NCI-H524 (cell line): Measurements from ENCODE around the gene PRDM1.

Experiments used
- DNase-seq, 2 experiments: peaks; one replicate each; lab custom pipeline; 2025; lab: John Stamatoyannopoulos, UW

The PRDM1 gene

DNA sequence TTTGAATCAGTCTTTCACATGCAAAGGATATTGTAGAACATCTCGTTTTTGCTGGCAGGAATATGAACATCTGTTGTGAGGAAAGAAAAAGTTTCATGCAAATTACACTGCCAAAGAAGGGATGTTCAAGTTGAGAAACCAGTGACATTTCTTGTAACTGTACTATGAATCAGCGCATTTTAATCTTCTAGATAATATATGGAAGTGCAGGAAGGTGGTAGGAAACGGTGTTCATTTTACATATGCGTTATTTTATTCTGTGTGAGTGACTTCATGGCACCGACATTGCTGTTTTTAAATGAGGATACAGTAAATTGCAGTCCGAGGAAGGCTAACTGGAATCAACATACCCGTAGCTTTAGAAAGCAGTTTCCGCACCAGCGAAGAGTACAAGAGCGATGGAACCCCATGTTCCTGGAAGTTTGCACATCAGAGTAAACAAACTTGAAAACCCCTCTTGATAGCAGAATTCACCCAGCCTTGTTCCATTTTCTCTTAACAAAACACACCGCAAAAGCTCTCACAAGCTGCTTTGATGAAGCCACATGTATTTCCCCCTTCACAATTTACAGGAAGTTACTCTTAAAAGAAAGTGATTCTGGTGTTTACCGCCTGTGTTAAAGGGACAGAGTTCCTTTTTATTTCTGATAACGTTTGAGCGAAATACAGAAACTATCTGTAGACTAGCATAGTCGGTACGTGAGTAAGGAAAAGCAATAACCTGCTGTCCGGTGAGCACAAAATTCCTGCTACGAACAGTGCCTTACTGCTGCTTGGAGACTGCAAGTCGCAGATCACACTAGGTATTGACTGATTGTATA is 11.5 kb downstream of the PRDM1 start:
- DNase-seq = no peak

GRCh38 chr6:106098383-106099234 is 12.5 kb downstream of the PRDM1 start:
- DNase-seq = no peak

- DNase-seq = no peak
Measured at GRCh38 chr6:106099235-106099537, 13.1 kb downstream of the PRDM1 start.

DNA sequence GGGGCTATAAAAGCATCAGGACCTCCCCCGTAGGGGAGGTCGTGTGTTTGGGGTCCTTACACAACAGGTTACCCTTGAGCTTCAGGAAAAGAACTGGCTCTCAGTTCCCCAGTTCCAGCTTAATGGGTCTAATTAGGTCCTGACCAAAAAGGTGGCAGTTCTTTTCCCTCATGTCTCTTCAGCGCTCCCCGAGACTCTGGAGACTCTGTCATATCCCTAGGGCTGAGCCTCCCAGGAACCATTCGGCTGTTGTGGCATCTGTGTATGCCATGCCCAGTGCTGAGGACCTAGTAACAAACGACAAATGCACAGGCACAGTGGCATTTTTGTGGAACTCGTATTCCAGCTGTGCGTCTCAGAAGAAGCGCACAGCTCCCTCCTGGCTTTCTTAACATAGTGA is 14.6 kb downstream of the PRDM1 start:
- DNase-seq = no peak

DNA sequence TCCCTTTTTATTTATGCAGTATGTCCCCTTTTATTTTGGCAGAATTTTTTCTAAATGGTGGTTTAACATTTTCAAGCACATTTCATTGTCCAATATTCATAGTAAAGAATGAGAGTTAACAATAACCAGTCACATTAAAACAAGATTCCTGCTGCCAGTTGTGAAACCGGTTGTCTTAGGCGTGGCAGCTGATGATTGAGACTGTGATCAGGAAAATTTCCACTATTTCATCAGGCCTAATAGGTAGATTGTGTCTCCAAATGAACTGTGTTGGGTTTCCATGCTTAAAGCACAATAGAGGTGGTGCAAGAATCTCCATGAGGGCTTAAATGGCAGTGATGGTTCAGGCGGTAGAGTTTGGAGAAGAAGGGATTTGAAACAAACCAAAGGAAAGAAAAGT is 15.3 kb downstream of the PRDM1 start:
- DNase-seq = no peak

DNA sequence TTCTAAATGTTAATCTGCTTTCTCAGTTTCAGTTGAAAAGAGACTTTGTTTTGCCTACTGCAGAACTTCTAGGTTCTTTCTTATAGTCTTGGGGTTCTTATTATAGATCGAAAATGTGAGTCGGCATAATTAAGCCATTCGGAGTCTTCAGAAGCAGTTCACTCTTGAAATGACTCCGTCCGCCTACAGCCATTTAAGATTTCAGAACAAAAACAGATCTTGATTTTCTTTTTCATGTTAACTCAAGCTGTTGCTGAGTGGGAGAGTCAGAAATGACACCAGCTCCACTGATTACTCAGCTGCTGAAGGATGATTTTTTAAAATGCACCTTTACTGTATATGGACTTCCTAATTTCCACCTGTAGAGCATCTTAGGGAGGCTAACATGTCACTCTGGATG is 15.9 kb downstream of the PRDM1 start:
- no peak for DNase-seq

DNA sequence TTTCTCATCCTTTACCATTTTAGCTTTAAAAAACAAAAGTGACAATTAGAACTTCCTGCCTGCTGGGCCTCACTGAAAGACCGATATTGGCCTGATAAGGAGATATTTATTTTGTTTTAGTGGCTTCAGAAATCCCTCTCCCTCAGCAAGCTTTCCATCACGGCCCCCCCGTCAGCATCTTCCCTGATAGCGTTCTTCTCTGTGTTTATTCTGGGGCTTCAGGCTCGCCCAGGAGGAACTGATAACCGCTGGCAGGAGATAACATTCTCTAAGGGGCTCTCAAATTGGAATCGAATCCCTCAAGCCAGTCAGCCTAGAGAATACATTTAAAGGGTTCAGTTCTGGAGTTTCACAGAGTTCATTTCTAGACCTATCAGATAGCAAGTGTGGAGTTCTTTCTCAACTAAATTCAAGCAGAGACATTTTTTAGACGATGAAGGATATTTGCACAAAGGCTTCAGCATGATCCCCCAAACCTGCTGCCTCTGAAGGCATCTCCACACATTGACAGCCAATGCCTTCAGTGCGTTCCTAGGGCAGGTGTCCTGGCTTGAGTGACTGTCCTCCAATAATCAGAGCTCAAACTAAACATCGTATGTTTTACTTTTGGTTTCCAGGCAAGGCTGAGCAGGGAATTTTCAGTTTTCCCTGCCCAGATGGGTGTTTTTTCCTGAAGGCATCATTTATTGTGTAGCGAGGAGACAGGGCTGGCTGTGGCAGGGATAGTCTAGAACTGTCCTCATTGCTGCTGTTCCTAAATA is 17.0 kb downstream of the PRDM1 start:
- no peak for DNase-seq

- DNase-seq = no peak
Measured at GRCh38 chr6:106103728-106104109, 17.6 kb downstream of the PRDM1 start.

DNA sequence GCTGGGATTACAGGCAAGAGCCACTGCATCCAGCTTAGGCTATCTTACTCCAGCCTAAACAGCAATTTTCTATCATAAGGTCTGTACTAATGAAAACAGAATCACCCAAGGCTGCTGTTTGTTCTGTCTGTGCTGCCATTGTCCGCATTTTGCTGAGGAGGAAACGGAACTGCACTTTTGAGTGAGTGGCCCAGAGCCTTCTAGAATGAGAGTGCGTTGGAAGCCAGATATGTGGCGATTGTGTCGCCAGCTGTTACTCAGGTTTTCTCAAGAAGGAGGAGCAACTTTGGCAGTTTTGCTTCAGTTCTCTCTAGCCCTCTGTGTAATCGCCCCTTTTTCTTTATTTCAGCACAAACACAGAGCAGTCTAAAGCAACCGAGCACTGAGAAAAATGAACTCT is 18.3 kb downstream of the PRDM1 start:
- DNase-seq = no peak

- no peak for DNase-seq
Measured at GRCh38 chr6:106104941-106105340, 18.8 kb downstream of the PRDM1 start.

GRCh38 chr6:106105493-106105892 is 19.4 kb downstream of the PRDM1 start:
- no peak for DNase-seq

DNA sequence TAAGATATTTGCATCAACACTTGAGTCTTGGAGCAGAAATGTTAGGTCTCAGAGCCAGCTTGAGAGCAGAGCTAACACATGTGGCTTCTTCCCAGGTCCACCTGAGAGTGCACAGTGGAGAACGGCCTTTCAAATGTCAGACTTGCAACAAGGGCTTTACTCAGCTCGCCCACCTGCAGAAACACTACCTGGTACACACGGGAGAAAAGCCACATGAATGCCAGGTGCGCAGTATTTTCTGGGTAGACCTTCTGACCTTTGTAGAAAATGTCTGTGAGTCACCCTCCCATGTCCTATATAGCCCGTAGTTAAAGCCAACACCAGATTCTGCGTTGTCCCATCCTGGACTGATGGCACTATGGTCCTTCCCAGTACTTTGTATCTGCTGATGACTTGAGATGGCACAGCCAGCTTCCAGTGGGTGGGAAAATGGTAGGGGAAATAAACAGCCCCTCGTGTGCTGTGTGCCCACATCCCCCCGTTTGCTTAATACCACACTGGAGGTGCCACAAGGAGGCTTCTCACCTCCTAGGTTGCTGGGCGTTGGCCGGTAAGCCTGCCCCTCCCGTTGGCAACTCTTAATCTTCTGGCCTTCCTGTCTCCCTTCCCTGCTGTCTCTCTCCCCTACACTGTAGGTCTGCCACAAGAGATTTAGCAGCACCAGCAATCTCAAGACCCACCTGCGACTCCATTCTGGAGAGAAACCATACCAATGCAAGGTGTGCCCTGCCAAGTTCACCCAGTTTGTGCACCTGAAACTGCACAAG is 20.3 kb downstream of the PRDM1 start:
- no peak for DNase-seq

DNA sequence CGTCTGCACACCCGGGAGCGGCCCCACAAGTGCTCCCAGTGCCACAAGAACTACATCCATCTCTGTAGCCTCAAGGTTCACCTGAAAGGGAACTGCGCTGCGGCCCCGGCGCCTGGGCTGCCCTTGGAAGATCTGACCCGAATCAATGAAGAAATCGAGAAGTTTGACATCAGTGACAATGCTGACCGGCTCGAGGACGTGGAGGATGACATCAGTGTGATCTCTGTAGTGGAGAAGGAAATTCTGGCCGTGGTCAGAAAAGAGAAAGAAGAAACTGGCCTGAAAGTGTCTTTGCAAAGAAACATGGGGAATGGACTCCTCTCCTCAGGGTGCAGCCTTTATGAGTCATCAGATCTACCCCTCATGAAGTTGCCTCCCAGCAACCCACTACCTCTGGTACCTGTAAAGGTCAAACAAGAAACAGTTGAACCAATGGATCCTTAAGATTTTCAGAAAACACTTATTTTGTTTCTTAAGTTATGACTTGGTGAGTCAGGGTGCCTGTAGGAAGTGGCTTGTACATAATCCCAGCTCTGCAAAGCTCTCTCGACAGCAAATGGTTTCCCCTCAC is 21.0 kb downstream of the PRDM1 start:
- no peak for DNase-seq

DNA sequence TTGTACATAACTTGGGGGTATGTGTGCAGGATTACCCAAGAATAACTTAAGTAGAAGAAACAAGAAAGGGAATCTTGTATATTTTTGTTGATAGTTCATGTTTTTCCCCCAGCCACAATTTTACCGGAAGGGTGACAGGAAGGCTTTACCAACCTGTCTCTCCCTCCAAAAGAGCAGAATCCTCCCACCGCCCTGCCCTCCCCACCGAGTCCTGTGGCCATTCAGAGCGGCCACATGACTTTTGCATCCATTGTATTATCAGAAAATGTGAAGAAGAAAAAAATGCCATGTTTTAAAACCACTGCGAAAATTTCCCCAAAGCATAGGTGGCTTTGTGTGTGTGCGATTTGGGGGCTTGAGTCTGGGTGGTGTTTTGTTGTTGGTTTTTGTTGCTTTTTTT is 22.0 kb downstream of the PRDM1 start:
- no peak for DNase-seq

- DNase-seq = no peak
Measured at GRCh38 chr6:106109029-106109428, 22.9 kb downstream of the PRDM1 start.

- no peak for DNase-seq
Measured at GRCh38 chr6:106110164-106110826, 24.2 kb downstream of the PRDM1 start.

DNA sequence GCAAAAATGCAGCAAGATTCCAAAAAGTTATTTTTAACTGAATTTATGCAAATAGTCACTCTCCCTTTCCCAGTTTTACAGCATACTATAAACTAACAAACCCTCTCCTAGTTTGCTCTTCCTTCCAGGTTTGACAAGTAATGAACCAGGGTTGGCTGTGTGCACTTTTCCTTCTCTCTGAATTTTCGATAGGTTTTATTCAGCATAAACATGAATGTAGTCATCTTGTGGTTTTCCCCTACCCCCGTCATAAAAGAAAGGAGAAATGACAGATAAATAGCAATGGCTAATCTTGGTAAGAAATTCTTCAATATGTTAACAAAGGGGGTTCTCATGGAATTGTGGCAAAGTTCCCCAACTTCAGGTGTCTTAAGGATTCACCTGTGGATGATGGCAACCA is 26.3 kb downstream of the PRDM1 start:
- DNase-seq = no peak

GRCh38 chr6:106113256-106113959 is 27.3 kb downstream of the PRDM1 start:
- no peak for DNase-seq

GRCh38 chr6:106114492-106114891 is 28.4 kb downstream of the PRDM1 start:
- DNase-seq = no peak

DNA sequence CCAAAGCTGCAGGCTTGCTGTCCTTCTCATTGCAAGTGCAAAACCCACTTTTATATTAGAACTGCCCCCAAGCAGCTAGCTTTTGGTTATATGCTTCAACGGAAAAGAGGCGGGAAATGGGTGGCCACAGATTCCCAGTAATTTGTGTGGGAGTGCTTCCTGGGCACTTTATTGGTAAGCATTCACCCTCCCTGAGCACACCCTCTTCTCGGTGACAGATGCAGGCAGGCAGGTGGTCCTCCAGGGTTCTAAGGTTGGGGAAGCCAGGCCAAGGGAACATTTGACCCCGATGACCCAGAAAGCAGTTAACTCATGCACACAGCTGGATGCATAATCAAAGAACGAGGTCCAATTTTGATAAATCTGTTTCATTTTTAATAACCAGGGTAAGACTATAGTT is 29.1 kb downstream of the PRDM1 start:
- DNase-seq = no peak
